K562 (cell line): ENCODE data around the gene SLC44A5. TPM values are rescaled to one million over a fixed set of nuclear protein-coding genes. Genes with fewer than 3 reads are reported as not detected.

ENCODE experiments used
- ATAC-seq: fragments of 200-7000 bp; cut with Tn5 transposase; 3 replicates; pipeline ENCODE4 v1.9.1; 2020; ENCODE audit warnings: moderate library complexity
- BruUV-seq: library from RNA; stranded (reverse); fragments of 400-500 nt; replicated peaks from 2 replicates; lab custom pipeline; 2021; lab: Mats Ljungman, UMichigan
- CTCF ChIA-PET: fragments of 300-600 bp; formaldehyde crosslinking; extraction: SDS; loops from one replicate; lab custom pipeline; 2021; ENCODE audit warnings: low intra/inter-chr PET ratio; lab: Yijun Ruan, JAX
- POLR2A ChIA-PET: fragments of 300-600, 350-650 bp; sonication (Branson Sonifier 250); formaldehyde crosslinking; extraction: SDS; loops from one replicate; lab custom pipeline; 2021; ENCODE audit warnings: antibody characterized with exemption, inconsistent platforms; lab: Yijun Ruan, JAX
- DNase-seq, 4 experiments: peaks; one replicate each; pipeline versions ENCODE4 v3.0.0 to v3.0.0-alpha.2; 2011 to 2018; ENCODE audit warnings: low spot score in 3 of 4, mixed read lengths in 3 of 4; ENCODE audit errors: extremely low read depth in 1 of 4
- FAIRE-seq: peaks from 2 replicates; lab custom pipeline; 2011; peaks lifted over from hg19 to GRCh38; lab: Jason Lieb, UNC
- H2AFZ ChIP-seq: 2 replicates; pipeline ENCODE4 v1.6.0; 2011; ENCODE audit warnings: low read depth, low read length, control low read depth, inconsistent platforms
- H3K27ac ChIP-seq: fragments of 200-600 bp; 3 replicates; pipeline ENCODE4 v1.8.0; 2011; ENCODE audit warnings: low read depth, mild to moderate bottlenecking, control low read depth, inconsistent platforms, low read length, moderate library complexity, mixed read lengths; ENCODE audit errors: extremely low read depth
- H3K27me3 ChIP-seq, 2 experiments: fragments of 300-600 bp in 1 of 2; 2 replicates in 1 of 2; 3 replicates in 1 of 2; pipeline versions ENCODE4 v1.6.0 to v1.8.0; 2011; ENCODE audit warnings: inconsistent platforms in 2 of 2, low read length in 2 of 2, mild to moderate bottlenecking in 1 of 2, mixed read lengths in 1 of 2, moderate library complexity in 1 of 2; ENCODE audit not compliant: control insufficient read depth in 2 of 2, insufficient read depth in 2 of 2
- H3K36me3 ChIP-seq: fragments of 300-600 bp; 3 replicates; pipeline ENCODE4 v1.8.0; 2011; ENCODE audit warnings: mild to moderate bottlenecking, low read length, inconsistent platforms; ENCODE audit not compliant: control insufficient read depth, insufficient read depth
- H3K4me1 ChIP-seq, 2 experiments: fragments of 200-600 bp in 1 of 2; replicated peaks in 1 of 2; 2 replicates in 1 of 2; 3 replicates in 1 of 2; pipeline versions ENCODE4 v1.5.1 to v1.8.0; 2011; ENCODE audit warnings: inconsistent platforms in 2 of 2, low read length in 2 of 2, mild to moderate bottlenecking in 1 of 2, mixed read lengths in 1 of 2, moderate library complexity in 1 of 2; ENCODE audit not compliant: control insufficient read depth in 2 of 2, insufficient read depth in 2 of 2
- H3K4me2 ChIP-seq: 2 replicates; pipeline ENCODE4 v1.6.1; 2011; ENCODE audit warnings: low read length, control low read depth, inconsistent platforms, mixed read lengths; ENCODE audit not compliant: insufficient read depth
- H3K4me3 ChIP-seq: fragments of 200-600 bp; sonication (generic), shearing (Covaris generic); 2 replicates; pipeline ENCODE4 v1.5.1; 2016; ENCODE audit warnings: control low read depth, inconsistent platforms
- H3K79me2 ChIP-seq: fragments of 200-600 bp; 3 replicates; pipeline ENCODE4 v1.8.0; 2011; ENCODE audit warnings: low read length, inconsistent platforms; ENCODE audit not compliant: control insufficient read depth, insufficient read depth
- H3K9ac ChIP-seq, 2 experiments: 2 replicates each; pipeline versions ENCODE4 v1.6.0 to v1.6.1; 2011; ENCODE audit warnings: low read depth in 2 of 2, low read length in 2 of 2, control low read depth in 1 of 2, inconsistent platforms in 1 of 2, mild to moderate bottlenecking in 1 of 2, mixed read lengths in 1 of 2; ENCODE audit not compliant: insufficient read depth in 1 of 2
- H3K9me1 ChIP-seq: one replicate; pipeline ENCODE4 v1.6.0; 2011; ENCODE audit warnings: inconsistent platforms, mild to moderate bottlenecking, low read length, moderate library complexity; ENCODE audit not compliant: control insufficient read depth, insufficient read depth
- H3K9me3 ChIP-seq: replicated peaks from 2 replicates; pipeline ENCODE4 v1.5.1; 2011; ENCODE audit warnings: low read depth, low read length, inconsistent platforms; ENCODE audit not compliant: control insufficient read depth, insufficient read depth
- H4K20me1 ChIP-seq: replicated peaks from 2 replicates; pipeline ENCODE4 v1.6.1; 2011; ENCODE audit warnings: low read length, inconsistent platforms, mixed read lengths; ENCODE audit not compliant: control insufficient read depth, insufficient read depth
- AFF1 ChIP-seq, 2 experiments: fragments of 450-650 bp; IDR thresholded peaks; 2 replicates each; pipeline ENCODE4 v1.6.1; 2018; ENCODE audit warnings: mild to moderate bottlenecking in 2 of 2, low read depth in 1 of 2; ENCODE audit not compliant: partially characterized antibody in 2 of 2
- IRF1 ChIP-seq: sonication (generic); formaldehyde crosslinking; IDR thresholded peaks from 2 replicates; pipeline ENCODE4 v1.8.0; 2022; ENCODE audit warnings: missing genetic modification reagents, mild to moderate bottlenecking, borderline replicate concordance
- JUNB ChIP-seq: fragments of 450-650 bp; formaldehyde crosslinking; conservative IDR thresholded peaks from 2 replicates; pipeline ENCODE4 v1.4.0; 2020; ENCODE audit warnings: mild to moderate bottlenecking
- KDM2B ChIP-seq: fragments of 250-450 bp; sonication (Bioruptor Pico); IDR thresholded peaks from 2 replicates; pipeline ENCODE4 v1.8.0; 2021; ENCODE audit warnings: mild to moderate bottlenecking, moderate library complexity
- MAFG ChIP-seq: fragments of 450-650 bp; conservative IDR thresholded peaks from 2 replicates; pipeline ENCODE4 v1.6.1; 2016; ENCODE audit warnings: missing genetic modification characterization, missing compliant biosample characterization
- MEF2A ChIP-seq: IDR thresholded peaks from 2 replicates; pipeline ENCODE4 v1.6.1; 2011; ENCODE audit warnings: low read depth, mild to moderate bottlenecking, low read length, moderate library complexity; ENCODE audit not compliant: control insufficient read depth
- NR4A1 ChIP-seq, 2 experiments: fragments of 250-450 bp in 1 of 2; fragments of 450-650 bp in 1 of 2; sonication (Bioruptor Pico) in 1 of 2; IDR thresholded peaks; 2 replicates each; pipeline versions ENCODE4 v1.4.0 to v1.6.1; 2016 to 2020; ENCODE audit warnings: mild to moderate bottlenecking in 2 of 2, missing compliant biosample characterization in 1 of 2, missing genetic modification characterization in 1 of 2, moderate library complexity in 1 of 2
- PHF20 ChIP-seq: fragments of 450-650 bp; IDR thresholded peaks from 2 replicates; pipeline ENCODE4 v1.6.1; 2018; ENCODE audit not compliant: partially characterized antibody
- RBM22 ChIP-seq: fragments of 200-400 bp; formaldehyde crosslinking; IDR thresholded peaks from 2 replicates; pipeline ENCODE4 v1.6.1; 2018; ENCODE audit warnings: low read length, low read depth; ENCODE audit not compliant: poor library complexity, severe bottlenecking
- ZHX1 ChIP-seq: fragments of 150-350 bp; conservative IDR thresholded peaks from 2 replicates; pipeline ENCODE4 v1.6.1; 2014; ENCODE audit warnings: low read length
- ZNF217 ChIP-seq: sonication (generic); formaldehyde crosslinking; IDR thresholded peaks from 2 replicates; pipeline ENCODE4 v1.8.0; 2022; ENCODE audit warnings: mild to moderate bottlenecking, missing genetic modification reagents
- ZNF316 ChIP-seq: fragments of 450-650 bp; IDR thresholded peaks from 2 replicates; pipeline ENCODE4 v1.6.1; 2016
- WGBS: fragments of 100-300 bp; shearing (Covaris generic); methylation state at CpG from one replicate; pipeline ENCODE4 v1.1.6; 2016; ENCODE audit warnings: low coverage, mixed read lengths; ENCODE audit not compliant: insufficient coverage; ENCODE audit errors: missing lambda C conversion rate; 5-methylcytosine and 5-hydroxymethylcytosine counted together
- in situ Hi-C: fragments of 300-500 bp; cut with MboI; formaldehyde crosslinking; loops from 4 replicates; pipeline ENCODE4 v1.15.0; 2018; ENCODE audit warnings: inconsistent platforms, mixed read lengths
- intact Hi-C: fragments of 100-400 bp; cut with micrococcal nuclease; formaldehyde crosslinking; loops from 2 replicates; pipeline ENCODE4 v1.14.2; 2022
- polyA plus RNA-seq, 8 experiments: library from polyadenylated mRNA; depleted of rRNA in 4 of 8; stranded (reverse) in 5 of 8; unstranded in 3 of 8; fragments of >200 nt; fragmentation: Nextera tagmentation in 2 of 8; fragmentation: Illumina TruSeq in 1 of 8; extraction: Ambion mirVana in 2 of 8; extraction: Trizol in 1 of 8; gene quantifications; 2 replicates each; pipeline versions ENCODE4 v1.2.1 to v1.2.3, GENCODE V29; 2011 to 2014; ENCODE audit warnings: inconsistent platforms in 1 of 8, missing spikeins in 1 of 8
- total RNA-seq, 7 experiments: library from RNA; depleted of rRNA in 6 of 7; stranded (reverse); fragments of >200 nt in 6 of 7; fragmentation: Illumina TruSeq in 2 of 7; extraction: Trizol in 2 of 7; gene quantifications; 2 replicates each; pipeline versions ENCODE4 v1.2.1 to v1.2.3, GENCODE V29; 2011 to 2021; ENCODE audit warnings: low replicate concordance in 1 of 7
- TF ChIP-seq, protein P1 (sequence below): fragments of 250-450 bp; sonication (Bioruptor Pico); IDR thresholded peaks from 2 replicates; pipeline ENCODE4 v1.8.0; 2021; ENCODE audit warnings: moderate library complexity, mild to moderate bottlenecking, inconsistent platforms

The SLC44A5 gene
- total and polyA plus RNA-seq, 9 of the 15 experiments (the other 6 are each of a cell fraction or from before 2014, with no cell fraction given) = 1.2 to 10.1 (median 3.2) TPM

- intact Hi-C loops = no loop called here
- CTCF ChIA-PET = no interaction called here
- no peaks in the 10 kb centered on the region for H3K79me2 ChIP-seq
- H3K9me1 ChIP-seq = no peaks in the 10 kb centered on the region
- DNase-seq (no peak), FAIRE-seq (no peak), ATAC-seq (no peak)
- no peak overlapping the region for H3K9ac ChIP-seq
- H3K27me3 ChIP-seq = no peaks in the 10 kb centered on the region; a peak in 1 of 5 replicates
- no peaks in the 10 kb centered on the region for H3K9me3 ChIP-seq
- H3K27ac ChIP-seq = no peak overlapping the region
- POLR2A ChIA-PET = interaction anchor here (1.1 kb wide), 1 partner anchor 47 kb away, joined by 3 read pairs; no protein-coding TSS in a partner anchor
- no peak overlapping the region for H3K4me2 ChIP-seq
- H4K20me1 ChIP-seq = no peaks in the 10 kb centered on the region
- in situ Hi-C loops = no loop called here
- H3K36me3 ChIP-seq = no peaks in the 10 kb centered on the region
- BruUV-seq = no TSS peak
- H3K4me3 ChIP-seq = no peak overlapping the region
- H3K4me1 ChIP-seq = no peaks in the 10 kb centered on the region
- 30% methylated on average over 2 of the region's 2 CpGs for WGBS
- H2AFZ ChIP-seq = no peak overlapping the region
- no peak for TF ChIP-seq NR4A1 (CRISPR knock-in tag; IDR thresholded peaks at IDR 0.05)
- TF ChIP-seq NR4A1 (tag; IDR thresholded peaks at IDR 0.05) = no peak
- TF ChIP-seq, protein P1, sequence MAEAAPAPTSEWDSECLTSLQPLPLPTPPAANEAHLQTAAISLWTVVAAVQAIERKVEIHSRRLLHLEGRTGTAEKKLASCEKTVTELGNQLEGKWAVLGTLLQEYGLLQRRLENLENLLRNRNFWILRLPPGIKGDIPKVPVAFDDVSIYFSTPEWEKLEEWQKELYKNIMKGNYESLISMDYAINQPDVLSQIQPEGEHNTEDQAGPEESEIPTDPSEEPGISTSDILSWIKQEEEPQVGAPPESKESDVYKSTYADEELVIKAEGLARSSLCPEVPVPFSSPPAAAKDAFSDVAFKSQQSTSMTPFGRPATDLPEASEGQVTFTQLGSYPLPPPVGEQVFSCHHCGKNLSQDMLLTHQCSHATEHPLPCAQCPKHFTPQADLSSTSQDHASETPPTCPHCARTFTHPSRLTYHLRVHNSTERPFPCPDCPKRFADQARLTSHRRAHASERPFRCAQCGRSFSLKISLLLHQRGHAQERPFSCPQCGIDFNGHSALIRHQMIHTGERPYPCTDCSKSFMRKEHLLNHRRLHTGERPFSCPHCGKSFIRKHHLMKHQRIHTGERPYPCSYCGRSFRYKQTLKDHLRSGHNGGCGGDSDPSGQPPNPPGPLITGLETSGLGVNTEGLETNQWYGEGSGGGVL = no peak
- no peak for TF ChIP-seq MAFG
- TF ChIP-seq PHF20 = no peak
- no peak for TF ChIP-seq RBM22
- TF ChIP-seq ZNF316 = no peak
- TF ChIP-seq ZHX1 = no peak
- TF ChIP-seq ZNF217 (CRISPR knock-in tag) = no peak
- TF ChIP-seq IRF1 (CRISPR knock-in tag) = no peak
- TF ChIP-seq AFF1 (IDR thresholded peaks at IDR 0.05; ENCODE audit: low read depth in 1 of 2, partially characterized antibody in 2 of 2) = no peak
- no peak for TF ChIP-seq KDM2B (CRISPR knock-in tag)
- no peak for TF ChIP-seq JUNB
- TF ChIP-seq MEF2A = no peak
Measured at GRCh38 chr1:75308365-75308764, 302.5 kb downstream of the SLC44A5 start.
